Astrocyte of the hippocampus (primary cell): ENCODE results near the gene EPHB2.
"Not testable (repeated sequence)": the region's sequence is repeated elsewhere in the genome, so short reads cannot be mapped to it uniquely, and the experiment has no call there.

Experiments
- DNase-seq: peaks from one replicate; pipeline ENCODE4 v3.0.0; 2011; ENCODE audit warnings: low read depth, low spot score

Gene EPHB2

DNA sequence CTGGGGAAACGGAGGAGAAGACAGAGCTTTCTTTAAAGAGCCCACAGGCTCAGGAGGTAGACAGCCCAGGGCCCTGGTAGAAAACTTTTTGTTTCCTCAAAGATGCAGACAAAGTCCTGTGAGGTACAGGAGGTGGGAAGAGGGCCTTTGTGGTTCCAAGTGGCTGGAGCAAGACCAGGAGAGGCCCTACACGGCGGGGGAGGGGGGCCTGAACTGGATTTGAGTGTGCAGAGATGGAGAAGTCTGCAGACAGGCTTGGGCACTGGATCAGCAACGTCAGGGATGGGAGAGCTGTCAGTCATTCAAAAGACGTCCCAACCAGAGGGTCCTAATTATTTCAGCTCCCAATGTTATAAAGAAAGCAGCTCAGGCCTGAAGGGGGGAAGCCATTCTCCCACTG is 126.2 kb downstream of the EPHB2 start:
- DNase-seq = no peak

- no peak for DNase-seq
Measured at GRCh38 chr1:22837332-22837731, 126.7 kb downstream of the EPHB2 start.

GRCh38 chr1:22838965-22839364 is 128.3 kb downstream of the EPHB2 start:
- DNase-seq = no peak

DNA sequence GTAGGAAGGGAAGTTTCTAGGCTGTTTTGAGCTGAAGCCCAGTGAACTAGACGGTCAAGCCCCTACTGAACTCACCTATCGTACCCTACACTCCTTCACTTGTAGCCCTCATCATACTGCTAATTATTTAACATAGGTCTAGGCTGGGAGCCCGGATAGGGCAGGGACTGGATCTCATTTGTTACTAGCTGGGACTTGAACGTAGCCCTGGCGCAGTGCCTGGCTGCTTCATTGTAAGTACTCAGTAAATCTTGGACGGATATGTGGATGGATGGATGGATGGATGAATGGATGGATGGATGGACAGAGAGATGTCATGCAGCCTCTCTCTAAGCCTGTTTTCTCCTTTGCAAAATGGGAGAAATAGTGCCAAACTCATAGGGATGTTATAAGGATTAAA is 129.2 kb downstream of the EPHB2 start:
- DNase-seq = no peak

- DNase-seq = no peak
Measured at GRCh38 chr1:22841142-22841541, 130.5 kb downstream of the EPHB2 start.

- peak; percentile 76 for DNase-seq
Measured at GRCh38 chr1:22841860-22842281, 131.2 kb downstream of the EPHB2 start.

GRCh38 chr1:22843441-22844183 is 133.0 kb downstream of the EPHB2 start:
- DNase-seq = not testable (repeated sequence)

DNA sequence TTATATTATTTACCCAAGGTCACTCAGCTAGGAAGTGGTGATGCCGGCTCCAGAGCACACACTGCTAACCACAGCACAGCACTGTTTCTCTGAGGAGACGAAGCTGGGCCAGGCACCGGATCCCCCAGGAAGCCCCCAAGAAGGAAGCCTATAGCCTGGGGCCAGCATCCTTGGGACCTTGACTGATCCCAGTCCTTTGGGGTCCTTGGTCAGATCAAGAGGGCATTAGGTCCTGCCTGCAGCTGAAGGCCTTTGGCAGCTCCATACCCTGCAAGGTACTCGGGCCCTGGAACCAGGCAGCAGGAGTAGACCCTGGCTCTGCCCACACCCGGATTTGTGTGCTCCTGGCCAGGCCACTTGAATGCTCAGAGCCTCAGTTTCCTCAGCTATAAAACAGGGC is 134.0 kb downstream of the EPHB2 start:
- no peak for DNase-seq

DNA sequence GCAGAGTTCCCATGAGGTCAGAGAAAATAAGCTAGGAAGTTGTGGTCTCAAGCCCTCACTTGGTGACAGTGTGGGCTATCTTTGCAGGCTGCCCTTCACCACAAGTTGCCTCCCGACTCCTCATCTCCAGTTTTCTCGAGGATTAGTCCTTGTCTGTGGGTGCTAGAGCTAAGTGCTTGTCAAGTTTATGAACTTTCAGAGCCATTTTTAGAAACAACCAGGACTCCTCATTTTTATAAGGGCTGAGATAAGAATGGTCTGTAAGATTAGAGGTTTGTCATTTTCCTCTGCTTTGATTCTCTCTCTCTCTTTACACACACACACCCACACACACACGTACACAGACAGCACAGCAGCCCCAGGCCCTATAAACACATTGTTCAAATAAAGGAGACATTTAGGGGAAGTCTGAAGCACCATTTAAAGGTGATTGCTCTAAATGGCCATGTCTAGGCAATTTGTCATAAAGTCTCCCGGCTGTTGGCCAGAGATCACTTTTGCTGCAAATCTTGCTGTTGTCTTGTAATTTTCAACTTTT is 134.8 kb downstream of the EPHB2 start:
- DNase-seq = no peak

DNA sequence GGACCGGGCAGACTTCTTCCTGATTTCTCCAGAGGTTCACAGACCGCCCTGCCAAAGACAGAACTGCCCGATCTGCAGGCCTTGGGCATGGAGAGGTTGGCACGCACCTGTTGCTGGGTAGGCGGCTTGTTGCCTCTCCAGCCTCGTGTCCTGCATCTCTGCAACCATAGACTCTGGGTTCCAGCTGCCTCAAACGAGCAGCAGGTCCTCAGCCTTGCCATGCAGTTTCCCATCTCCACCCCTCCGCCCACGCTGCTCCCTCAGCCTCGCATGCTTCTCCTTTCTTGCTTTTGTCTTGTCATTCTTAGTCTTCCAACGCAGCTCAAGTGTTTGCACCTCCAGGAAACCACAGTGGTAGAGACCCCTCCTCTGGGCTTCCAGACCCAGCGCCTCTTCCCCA is 135.8 kb downstream of the EPHB2 start:
- DNase-seq = no peak

- no peak for DNase-seq
Measured at GRCh38 chr1:22847249-22847648, 136.6 kb downstream of the EPHB2 start.

GRCh38 chr1:22847709-22848108 is 137.1 kb downstream of the EPHB2 start:
- DNase-seq = no peak

GRCh38 chr1:22848405-22848804 is 137.8 kb downstream of the EPHB2 start:
- peak; percentile 83 for DNase-seq

DNA sequence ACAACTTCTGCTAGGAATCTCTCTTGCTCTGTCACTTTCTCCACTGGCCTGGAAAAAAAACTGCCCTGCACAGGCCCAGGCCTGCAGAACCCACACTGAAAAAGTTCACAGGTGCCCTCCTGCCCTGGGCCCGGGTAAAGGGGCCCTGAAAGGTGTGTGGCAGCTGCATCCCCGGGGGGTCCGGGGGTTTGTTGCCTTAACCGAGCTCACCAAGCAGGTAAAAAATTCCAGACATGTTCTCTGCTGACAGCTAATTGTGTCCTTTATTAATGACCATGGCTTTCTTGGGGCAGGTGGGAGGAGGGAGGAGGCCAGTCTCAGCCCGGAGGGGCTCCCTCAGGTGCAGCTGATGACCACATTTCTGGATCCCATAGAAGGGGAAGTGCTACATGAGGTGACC is 139.1 kb downstream of the EPHB2 start:
- no peak for DNase-seq

- no peak for DNase-seq
Measured at GRCh38 chr1:22850281-22850680, 139.6 kb downstream of the EPHB2 start.

DNA sequence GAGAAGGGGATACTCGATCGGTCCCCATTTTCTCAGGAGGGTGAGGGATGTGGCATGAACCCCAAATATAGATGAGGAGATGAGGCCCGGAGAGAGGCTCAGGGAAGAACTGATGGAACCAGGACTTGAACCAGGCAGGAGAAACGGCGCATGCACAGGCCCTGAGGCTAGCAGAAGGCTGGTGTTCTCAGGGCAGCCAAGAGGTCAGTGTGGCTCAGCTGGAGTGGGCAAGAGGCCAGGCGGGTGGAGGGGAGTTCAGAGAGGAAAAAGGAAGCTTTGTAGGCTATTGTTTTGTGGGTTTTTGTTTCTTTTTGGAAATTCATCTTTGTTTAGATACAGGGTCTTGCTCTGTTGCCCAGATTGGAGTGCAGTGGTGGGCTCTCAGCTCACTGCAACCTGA is 140.0 kb downstream of the EPHB2 start:
- no peak for DNase-seq

DNA sequence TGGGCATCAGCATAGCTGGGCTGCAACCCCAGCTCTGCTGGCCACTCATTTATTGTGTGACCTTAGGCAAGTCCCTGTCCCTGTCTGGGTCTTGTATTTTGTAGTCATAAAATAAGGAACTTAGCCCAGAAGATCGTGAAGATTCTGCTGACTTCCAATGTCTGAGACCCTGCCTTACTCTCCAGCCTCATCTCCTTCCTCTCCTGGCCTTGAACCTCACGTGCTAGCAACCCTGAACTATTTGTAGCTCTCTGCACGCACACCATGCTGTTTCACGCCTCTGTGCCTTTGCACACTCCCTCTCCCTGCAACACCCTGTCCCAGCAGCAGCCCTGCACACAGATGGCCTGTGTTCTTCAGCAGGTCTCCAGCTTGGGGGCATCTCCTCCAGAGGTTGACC is 140.9 kb downstream of the EPHB2 start:
- no peak for DNase-seq

DNA sequence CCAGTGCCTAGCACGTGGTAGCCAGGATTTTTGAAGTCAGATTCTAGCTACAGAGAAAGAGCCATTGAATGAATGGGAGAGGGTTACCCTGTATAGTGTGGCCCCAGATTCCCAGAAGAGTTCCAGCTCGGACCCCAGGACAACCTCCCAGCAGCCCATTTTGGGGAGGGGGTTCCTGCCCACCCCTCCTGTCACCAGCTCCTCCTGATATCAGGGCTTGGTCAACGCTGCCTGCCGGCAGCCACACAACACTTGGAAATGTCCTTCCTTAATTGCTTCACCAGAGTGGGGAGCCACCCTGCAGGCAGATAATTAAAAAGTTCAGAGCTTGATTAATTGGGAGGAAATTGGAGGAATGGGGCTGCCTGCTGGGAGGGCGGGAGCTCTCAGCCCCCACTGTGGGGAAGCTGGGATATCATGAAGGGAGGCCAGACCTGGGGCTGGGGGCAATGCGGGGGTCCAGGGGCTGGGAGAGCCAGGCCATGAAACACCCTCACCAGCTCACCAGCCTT is 141.6 kb downstream of the EPHB2 start:
- no peak for DNase-seq

GRCh38 chr1:22853651-22854185 is 143.1 kb downstream of the EPHB2 start:
- DNase-seq = no peak

DNA sequence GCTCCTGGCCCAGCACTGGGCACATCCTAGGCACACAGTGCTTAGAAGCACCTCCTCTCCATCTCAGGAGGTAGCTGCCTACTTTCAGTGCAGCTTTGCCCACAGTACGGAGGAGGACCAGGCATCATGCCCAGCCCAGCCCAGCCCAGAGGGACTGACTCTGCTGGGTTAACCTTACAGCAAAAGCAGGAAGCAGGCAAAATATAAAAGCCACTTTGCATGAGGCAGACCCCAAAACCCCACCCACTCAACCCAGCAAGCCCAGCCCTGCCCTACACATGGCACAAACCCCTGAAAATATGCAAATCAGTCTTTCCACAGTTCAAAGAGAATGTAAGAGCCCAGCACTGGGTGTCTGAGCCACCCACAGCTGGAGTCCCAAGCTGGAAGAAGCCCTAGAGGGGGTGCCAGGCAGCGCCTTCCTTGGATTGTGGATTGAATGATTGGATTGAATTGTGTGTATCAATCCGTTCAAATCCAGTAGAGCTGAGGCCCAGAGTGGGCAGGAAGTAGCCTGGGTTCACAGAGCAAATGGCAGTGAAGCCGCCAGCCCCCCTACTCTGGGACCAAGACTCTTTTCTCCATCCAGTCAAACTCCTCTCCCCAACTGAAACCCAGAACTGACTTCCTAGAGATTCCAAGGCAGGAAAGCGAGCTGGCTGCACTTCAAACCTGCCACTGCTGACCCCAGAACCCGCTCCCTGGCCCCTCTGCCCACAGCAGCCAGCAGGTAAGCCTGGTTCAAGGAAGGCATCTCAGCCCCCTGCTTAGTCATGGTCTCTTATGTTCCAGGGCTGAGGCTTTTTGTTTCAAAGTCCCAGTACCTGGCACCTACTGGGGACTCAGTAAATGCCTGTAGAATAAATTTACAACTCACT is 144.3 kb downstream of the EPHB2 start:
- no peak for DNase-seq

GRCh38 chr1:22855668-22856606 is 145.3 kb downstream of the EPHB2 start:
- DNase-seq = peak; percentile 44
